ENCODE data around the gene CANT1. TPM values are rescaled to one million over a fixed set of nuclear protein-coding genes. Genes with fewer than 3 reads are reported as not detected.

The CANT1 gene
- total RNA-seq, 4 donors from 2014 or later: 11.2 to 30.1 (median 21.6) TPM

GRCh38 chr17:79005063-79005861 is 4.3 kb downstream of the CANT1 start:
- peaks cover 0 to 14% of the 10 kb centered on the region in 2 donors for H3K36me3 ChIP-seq
- H3K27me3 ChIP-seq: no peaks in the 10 kb centered on the region
- no peak for ATAC-seq
- H3K27ac ChIP-seq: no peak overlapping the region
- H3K4me1 ChIP-seq: peaks cover 4 to 46% (median 21%) of the 10 kb centered on the region in 3 donors
- 83 to 84% methylated on average over 3 to 7 of the region's 12 CpGs for WGBS, 2 donors (ENCODE audit: low coverage in 1 of 2)
- H3K9me3 ChIP-seq: no peaks in the 10 kb centered on the region
- TF ChIP-seq CTCF (IDR thresholded peaks at IDR 0.05): no peak
- no peak for TF ChIP-seq EP300 (IDR thresholded peaks at IDR 0.05)
- no peak for TF ChIP-seq POLR2AphosphoS5 (IDR thresholded peaks at IDR 0.05)
- no peak for TF ChIP-seq POLR2A (IDR thresholded peaks at IDR 0.05)
- H3K4me3 ChIP-seq: no peak overlapping the region

- Histone ChIP-seq H3K9me3 (no peaks in the 10 kb centered on the region), H3K36me3 (peaks cover 0 to 25% of the 10 kb centered on the region in 2 donors), H3K4me3 (no peak overlapping the region), H3K4me1 (peaks cover 4 to 40% (median 18%) of the 10 kb centered on the region in 3 donors), H3K27me3 (no peaks in the 10 kb centered on the region), H3K27ac (no peak overlapping the region)
- WGBS, 2 donors (ENCODE audit: low coverage in 1 of 2): no CpG with 5 or more reads among the region's 3 CpGs
- TF ChIP-seq POLR2A (IDR thresholded peaks at IDR 0.05): no peak
- no peak for TF ChIP-seq POLR2AphosphoS5 (IDR thresholded peaks at IDR 0.05)
- no peak for TF ChIP-seq EP300 (IDR thresholded peaks at IDR 0.05)
- no peak for TF ChIP-seq CTCF (IDR thresholded peaks at IDR 0.05)
- no peak for ATAC-seq
These were observed 5.7 kb downstream of the CANT1 start for GRCh38 chr17:79003661-79004411.

- no peak overlapping the region for H3K27ac ChIP-seq
- WGBS, 2 donors (ENCODE audit: low coverage in 1 of 2): 76 to 86% methylated on average over 5 to 7 of the region's 20 CpGs
- H3K27me3 ChIP-seq: no peaks in the 10 kb centered on the region
- TF ChIP-seq POLR2A (IDR thresholded peaks at IDR 0.05): no peak
- no peak for TF ChIP-seq POLR2AphosphoS5 (IDR thresholded peaks at IDR 0.05)
- no peak for TF ChIP-seq CTCF (IDR thresholded peaks at IDR 0.05)
- TF ChIP-seq EP300 (IDR thresholded peaks at IDR 0.05): no peak
- no peaks in the 10 kb centered on the region for H3K9me3 ChIP-seq
- H3K4me3 ChIP-seq: no peak overlapping the region
- H3K36me3 ChIP-seq: peaks cover 0 to 33% of the 10 kb centered on the region in 2 donors
- H3K4me1 ChIP-seq: peaks cover 0 to 40% (median 9%) of the 10 kb centered on the region in 3 donors
- no peak for ATAC-seq
These were observed 6.6 kb downstream of the CANT1 start for GRCh38 chr17:79002796-79003593.

- TF ChIP-seq CTCF (IDR thresholded peaks at IDR 0.05): no peak
- no peak for TF ChIP-seq POLR2AphosphoS5 (IDR thresholded peaks at IDR 0.05)
- TF ChIP-seq EP300 (IDR thresholded peaks at IDR 0.05): no peak
- no peak for TF ChIP-seq POLR2A (IDR thresholded peaks at IDR 0.05)
- 71 to 72% methylated on average over 1 to 2 of the region's 14 CpGs for WGBS, 2 donors (ENCODE audit: low coverage in 1 of 2)
- no peak for ATAC-seq
- no peak overlapping the region for H3K4me3 ChIP-seq
- H3K27ac ChIP-seq: no peak overlapping the region
- peaks cover 0 to 34% (median 7%) of the 10 kb centered on the region in 3 donors for H3K4me1 ChIP-seq
- H3K9me3 ChIP-seq: no peaks in the 10 kb centered on the region
- H3K27me3 ChIP-seq: no peaks in the 10 kb centered on the region
- H3K36me3 ChIP-seq: peaks cover 0 to 36% of the 10 kb centered on the region in 2 donors
These were observed 7.3 kb downstream of the CANT1 start for GRCh38 chr17:79002291-79002690.
